Lung (tissue), 12 donors: ENCODE measurements around the gene ASTN2. TPM values are rescaled to one million over a fixed set of nuclear protein-coding genes. Genes with fewer than 3 reads are reported as not detected.

Source experiments
- ATAC-seq: fragments of 200-7000 bp; cut with Tn5 transposase; one replicate; pipeline ENCODE4 v1.9.1; 2020; ENCODE audit warnings: moderate number of reproducible peaks; ENCODE audit not compliant: insufficient read depth, low FRiP score
- DNase-seq, 3 donors: peaks; one replicate each; pipeline ENCODE4 v3.0.0-alpha.2; 2013 to 2017
- H3K27ac ChIP-seq, 2 donors: one replicate each; pipeline ENCODE4 v1.5.1; 2013; ENCODE audit warnings: mild to moderate bottlenecking in 2 of 2, moderate library complexity in 2 of 2, control low read depth in 1 of 2, inconsistent platforms in 1 of 2, low read depth in 1 of 2, low read length in 1 of 2
- H3K27me3 ChIP-seq, 3 donors: one replicate each; pipeline ENCODE4 v1.5.1; 2013; ENCODE audit warnings: low read length in 2 of 3; ENCODE audit not compliant: control insufficient read depth in 3 of 3, insufficient read depth in 3 of 3
- H3K36me3 ChIP-seq, 4 donors: one replicate each; pipeline ENCODE4 v1.5.1; 2013; ENCODE audit warnings: low read length in 4 of 4, mild to moderate bottlenecking in 1 of 4, moderate library complexity in 1 of 4; ENCODE audit not compliant: control insufficient read depth in 4 of 4, insufficient read depth in 4 of 4
- H3K4me1 ChIP-seq, 5 donors: one replicate each; pipeline ENCODE4 v1.5.1; 2013; ENCODE audit warnings: low read length in 5 of 5, mild to moderate bottlenecking in 2 of 5, moderate library complexity in 1 of 5; ENCODE audit not compliant: control insufficient read depth in 5 of 5, insufficient read depth in 5 of 5
- H3K4me3 ChIP-seq: one replicate; pipeline ENCODE4 v1.5.1; 2013; ENCODE audit warnings: mild to moderate bottlenecking, control low read depth, moderate library complexity
- H3K9ac ChIP-seq, 2 donors: one replicate each; pipeline ENCODE4 v1.5.1; 2013; ENCODE audit warnings: low read length in 2 of 2, control low read depth in 1 of 2; ENCODE audit not compliant: insufficient read depth in 1 of 2
- H3K9me3 ChIP-seq, 4 donors: one replicate each; pipeline ENCODE4 v1.5.1; 2013; ENCODE audit warnings: low read length in 3 of 4, mild to moderate bottlenecking in 1 of 4, moderate library complexity in 1 of 4; ENCODE audit not compliant: control insufficient read depth in 4 of 4, insufficient read depth in 3 of 4
- CTCF ChIP-seq: IDR thresholded peaks from 2 replicates; pipeline ENCODE4 v1.5.1; 2012; ENCODE audit warnings: mild to moderate bottlenecking; ENCODE audit errors: control extremely low read depth, extremely low read depth
- WGBS, 2 donors: extraction: QIAGEN DNeasy Blood & Tissue Kit; methylation state at CpG; one replicate each; pipeline ENCODE4 v1.1.7; 2013; 5-methylcytosine and 5-hydroxymethylcytosine counted together
- polyA plus RNA-seq, 2 donors: library from polyadenylated mRNA; stranded (reverse); fragments of 200-250 nt; gene quantifications; one replicate each; pipeline ENCODE4 v1.2.1, GENCODE V29; 2013
- total RNA-seq, 2 donors: library from RNA; depleted of rRNA in 1 of 2; stranded (reverse); fragments of >200 nt in 1 of 2; gene quantifications; one replicate each; pipeline ENCODE4 v1.2.1, GENCODE V29; 2014 to 2021
- donor health status: control.
- donor health status: control.
- donor health status: Bipolar disorder and iron deficiency.
- donor health status: healthy.
- donor health status: DM: yes; HTN: yes; CAD: no.

Gene ASTN2
- total and polyA plus RNA-seq, 4 donors = 1.4 to 7.0 (median 3.3) TPM

- 65 to 80% methylated on average over 1 of the region's 1 CpG for WGBS, 2 donors
These were observed 709.3 kb downstream of the ASTN2 start for GRCh38 chr9:116705531-116705930.

GRCh38 chr9:116704470-116704869 lies 710.4 kb downstream of the ASTN2 start:
- peaks cover 0 to 8% (median 0%) of the 10 kb centered on the region in 5 donors for H3K4me1 ChIP-seq
- no peak overlapping the region for H3K4me3 ChIP-seq
- TF ChIP-seq CTCF = no peak
- H3K9me3 ChIP-seq = no peaks in the 10 kb centered on the region
- ATAC-seq (no peak), DNase-seq (no peak)
- H3K36me3 ChIP-seq = peaks cover 3 to 13% (median 12%) of the 10 kb centered on the region in 4 donors
- H3K9ac ChIP-seq = no peak overlapping the region
- no peak overlapping the region for H3K27ac ChIP-seq
- no peaks in the 10 kb centered on the region for H3K27me3 ChIP-seq

More at GRCh38 chr9:116705531-116705930, 709.3 kb downstream of the ASTN2 start:
- Histone ChIP-seq H3K4me3 (no peak overlapping the region), H3K9ac (no peak overlapping the region), H3K27ac (no peak overlapping the region), H3K36me3 (peaks cover 0 to 3% (median 3%) of the 10 kb centered on the region in 4 donors), H3K9me3 (no peaks in the 10 kb centered on the region), H3K27me3 (no peaks in the 10 kb centered on the region), H3K4me1 (peaks cover 0 to 8% (median 0%) of the 10 kb centered on the region in 5 donors)
- TF ChIP-seq CTCF = no peak
- DNase-seq (no peak), ATAC-seq (no peak)

GRCh38 chr9:116703634-116704033 lies 711.2 kb downstream of the ASTN2 start:
- ATAC-seq = no peak
- 92 to 95% methylated on average over 1 of the region's 3 CpGs for WGBS, 2 donors
- no peak overlapping the region for H3K4me3 ChIP-seq

More at GRCh38 chr9:116703634-116704033, 711.2 kb downstream of the ASTN2 start:
- Histone ChIP-seq H3K9ac (no peak overlapping the region), H3K9me3 (peaks cover 0 to 3% (median 0%) of the 10 kb centered on the region in 4 donors), H3K4me1 (peaks cover 0 to 8% (median 0%) of the 10 kb centered on the region in 5 donors), H3K36me3 (peaks cover 10 to 21% (median 18%) of the 10 kb centered on the region in 4 donors), H3K27me3 (no peaks in the 10 kb centered on the region), H3K27ac (no peak overlapping the region)
- no peak for DNase-seq
- no peak for TF ChIP-seq CTCF
